Gastrocnemius medialis (tissue), 4 donors: ENCODE data around the gene ULBP3.
"Not testable (repeated sequence)": the region's sequence is repeated elsewhere in the genome, so short reads cannot be mapped to it uniquely, and the experiment has no call there.

Experiments
- CTCF ChIP-seq, 5 experiments: fragments of 450-650 bp in 3 of 5; fragments of 200-600 bp in 2 of 5; sonication (generic) in 2 of 5; IDR thresholded peaks in 4 of 5; conservative IDR thresholded peaks in 1 of 5; 1 replicate in 4 of 5; 2 replicates in 1 of 5; pipeline ENCODE4 v1.5.1; 2016 to 2019; ENCODE audit warnings: antibody characterized with exemption in 5 of 5, mild to moderate bottlenecking in 3 of 5, moderate library complexity in 3 of 5
- POLR2A ChIP-seq, 2 donors: fragments of 450-650 bp; IDR thresholded peaks; one replicate each; pipeline ENCODE4 v1.6.1; 2017; ENCODE audit warnings: antibody characterized with exemption in 2 of 2, mild to moderate bottlenecking in 2 of 2, moderate library complexity in 2 of 2

GRCh38 chr6:150021870-150022269, 47.1 kb downstream of the ULBP3 start:
- not testable (repeated sequence) for TF ChIP-seq CTCF (IDR thresholded peaks at IDR 0.05 in 4 of 5, conservative IDR thresholded peaks at IDR 0.05 in 1 of 5); POLR2A (IDR thresholded peaks at IDR 0.05)
